Measurements from ENCODE around the gene MLXIP. TPM values are rescaled to one million over a fixed set of nuclear protein-coding genes. Genes with fewer than 3 reads are reported as not detected.

The MLXIP gene
- total RNA-seq, 1 experiment from 2014 or later = 16.7 TPM

- no TSS peak for BruUV-seq (replicated peaks)
- H3K9ac ChIP-seq (ENCODE audit: low read length) = no peak overlapping the region
- no peak for DNase-seq
These were observed 45.2 kb downstream of the MLXIP start for GRCh38 chr12:122123761-122124145.

GRCh38 chr12:122124370-122124769 lies 45.8 kb downstream of the MLXIP start:
- no peaks in the 10 kb centered on the region for H3K27me3 ChIP-seq (ENCODE audit: low read length)
- ChIA-PET POLR2A (ENCODE audit: unreplicated experiment) (no interaction called here), CTCF (interaction anchor here (0.6 kb wide), 1 partner anchor 208 kb away, joined by 6 read pairs; no protein-coding TSS in a partner anchor)
- BruUV-seq (replicated peaks) = no TSS peak
- ATAC-seq = no peak
- no peak overlapping the region for H3K9ac ChIP-seq (ENCODE audit: low read length)
- H3K4me3 ChIP-seq (ENCODE audit: low read length) = no peak overlapping the region
- peaks cover 12% of the 10 kb centered on the region; the same call in 1 of the 2 replicates for H3K36me3 ChIP-seq (ENCODE audit: low read depth, low read length)
- no peak for TF ChIP-seq EZH2phosphoT487 (IDR thresholded peaks at IDR 0.05; ENCODE audit: borderline replicate concordance, low read length)
- no peak for TF ChIP-seq CTCF (conservative IDR thresholded peaks at IDR 0.05; ENCODE audit: low read depth, low read length)
- no peak for TF ChIP-seq EZH2 (IDR thresholded peaks at IDR 0.05; ENCODE audit: low read length, unreplicated experiment)
- H3K9me2 ChIP-seq (replicated peaks; ENCODE audit: low read length) = no peaks in the 10 kb centered on the region
- peaks cover 4% of the 10 kb centered on the region; the same call in 1 of the 2 replicates for H4K20me1 ChIP-seq (ENCODE audit: low read length)
- H3K4me1 ChIP-seq (ENCODE audit: insufficient read depth, low read length) = peaks cover 9% of the 10 kb centered on the region; the same call in 1 of the 2 replicates
- H3K4me2 ChIP-seq (ENCODE audit: low read length) = no peak overlapping the region
- peaks cover 54% of the 10 kb centered on the region for H3K79me2 ChIP-seq (ENCODE audit: low read length)
- no peak for DNase-seq
- intact Hi-C loops (cut with micrococcal nuclease) = no loop called here
- H2AFZ ChIP-seq (ENCODE audit: low read length) = no peak overlapping the region
- no peak overlapping the region for H3K27ac ChIP-seq (ENCODE audit: low read length)
- no peaks in the 10 kb centered on the region for H3K9me3 ChIP-seq (ENCODE audit: low read length)
- H3F3A ChIP-seq (ENCODE audit: low read length, unreplicated experiment) = no peaks in the 10 kb centered on the region

More at GRCh38 chr12:122123761-122124145, 45.2 kb downstream of the MLXIP start:
- H3K4me2 ChIP-seq (ENCODE audit: low read length) = peak overlapping the region; percentile 79; the same call in 1 of the 2 replicates
- H3K9me2 ChIP-seq (replicated peaks; ENCODE audit: low read length) = no peaks in the 10 kb centered on the region
- no peaks in the 10 kb centered on the region for H3F3A ChIP-seq (ENCODE audit: low read length, unreplicated experiment)
- ATAC-seq = no peak
- H4K20me1 ChIP-seq (ENCODE audit: low read length) = peaks cover 4% of the 10 kb centered on the region; the same call in 1 of the 2 replicates
- H3K27me3 ChIP-seq (ENCODE audit: low read length) = no peaks in the 10 kb centered on the region
- H3K27ac ChIP-seq (ENCODE audit: low read length) = no peak overlapping the region
- H3K9me3 ChIP-seq (ENCODE audit: low read length) = no peaks in the 10 kb centered on the region
- H3K4me3 ChIP-seq (ENCODE audit: low read length) = no peak overlapping the region
- H3K4me1 ChIP-seq (ENCODE audit: insufficient read depth, low read length) = peaks cover 9% of the 10 kb centered on the region; the same call in 1 of the 2 replicates
- no peak overlapping the region for H2AFZ ChIP-seq (ENCODE audit: low read length)
- POLR2A ChIA-PET (ENCODE audit: unreplicated experiment) = no interaction called here
- peaks cover 58% of the 10 kb centered on the region for H3K79me2 ChIP-seq (ENCODE audit: low read length)
- intact Hi-C loops (cut with micrococcal nuclease) = loop anchor here (1.0 to 2.0 kb wide), 3 partner anchors 43 to 69 kb away; no protein-coding TSS in a partner anchor
- TF ChIP-seq EZH2phosphoT487 (IDR thresholded peaks at IDR 0.05; ENCODE audit: borderline replicate concordance, low read length) (no peak), EZH2 (IDR thresholded peaks at IDR 0.05; ENCODE audit: low read length, unreplicated experiment) (no peak), CTCF (conservative IDR thresholded peaks at IDR 0.05; ENCODE audit: low read depth, low read length) (no peak)
- CTCF ChIA-PET = interaction anchor here (0.6 to 1.0 kb wide), 2 partner anchors 69 to 207 kb away, joined by 5 to 6 read pairs; no protein-coding TSS in a partner anchor
- peaks cover 6% of the 10 kb centered on the region; the same call in 1 of the 2 replicates for H3K36me3 ChIP-seq (ENCODE audit: low read depth, low read length)

Measured in PC-3 (cell line).